ENCODE data around the gene EML1. TPM values are rescaled to one million over a fixed set of nuclear protein-coding genes. Genes with fewer than 3 reads are reported as not detected.

The EML1 gene
- total RNA-seq, 3 donors from 2014 or later (not counting 1 experiment from before 2014, with no cell fraction given): not detected

- H3K27ac ChIP-seq (ENCODE audit: low read length): no peak overlapping the region
- H3K4me3 ChIP-seq (ENCODE audit: low read length): no peak overlapping the region
- no peaks in the 10 kb centered on the region for H3K36me3 ChIP-seq (ENCODE audit: control insufficient read depth, insufficient read depth, low read length)
- intact Hi-C loops (cut with micrococcal nuclease): no loop called here
- peaks cover 18 to 30% of the 10 kb centered on the region in 2 donors for H3K27me3 Mint-ChIP-seq (ENCODE audit: low read depth in 2 of 2)
- H3K4me1 Mint-ChIP-seq: no peaks in the 10 kb centered on the region
- no peak for TF ChIP-seq CTCF (IDR thresholded peaks at IDR 0.05)
- H3K27ac Mint-ChIP-seq: no peak overlapping the region
- no peaks in the 10 kb centered on the region for H3K27me3 ChIP-seq (ENCODE audit: control insufficient read depth, insufficient read depth, low read length)
- H3K4me3 Mint-ChIP-seq: no peak overlapping the region
- no peak for ATAC-seq
- no peaks in the 10 kb centered on the region for H3K9me3 ChIP-seq (ENCODE audit: control insufficient read depth, insufficient read depth, low read length)
- no peak for DNase-seq
- 58% methylated on average over 10 of the region's 10 CpGs for WGBS (ENCODE audit: insufficient coverage)
- no peaks in the 10 kb centered on the region for H3K9me3 Mint-ChIP-seq
- no peaks in the 10 kb centered on the region for H3K36me3 Mint-ChIP-seq
- no peaks in the 10 kb centered on the region for H3K4me1 ChIP-seq (ENCODE audit: control insufficient read depth, insufficient read depth, low read length)
Observed at GRCh38 chr14:99745307-99745951, 47.8 kb upstream of the EML1 start.

GRCh38 chr14:99747167-99747566 is 46.0 kb upstream of the EML1 start:
- no peak for TF ChIP-seq CTCF (IDR thresholded peaks at IDR 0.05)
- ATAC-seq (no peak), DNase-seq (no peak)
- H3K4me1 Mint-ChIP-seq: no peaks in the 10 kb centered on the region
- H3K27ac Mint-ChIP-seq: no peak overlapping the region
- WGBS (ENCODE audit: insufficient coverage): 66% methylated on average over 7 of the region's 7 CpGs
- Histone ChIP-seq H3K27me3 (ENCODE audit: control insufficient read depth, insufficient read depth, low read length) (peaks cover 2% of the 10 kb centered on the region), H3K36me3 (ENCODE audit: control insufficient read depth, insufficient read depth, low read length) (no peaks in the 10 kb centered on the region), H3K4me1 (ENCODE audit: control insufficient read depth, insufficient read depth, low read length) (no peaks in the 10 kb centered on the region), H3K27ac (ENCODE audit: low read length) (no peak overlapping the region), H3K9me3 (ENCODE audit: control insufficient read depth, insufficient read depth, low read length) (no peaks in the 10 kb centered on the region), H3K4me3 (ENCODE audit: low read length) (no peak overlapping the region)
- H3K4me3 Mint-ChIP-seq: no peak overlapping the region
- intact Hi-C loops (cut with micrococcal nuclease): no loop called here
- H3K9me3 Mint-ChIP-seq: no peaks in the 10 kb centered on the region
- H3K36me3 Mint-ChIP-seq: no peaks in the 10 kb centered on the region
- peaks cover 26 to 39% of the 10 kb centered on the region in 2 donors for H3K27me3 Mint-ChIP-seq (ENCODE audit: low read depth in 2 of 2)

- intact Hi-C loops (cut with micrococcal nuclease): no loop called here
- WGBS (ENCODE audit: insufficient coverage): 88% methylated on average over 21 of the region's 22 CpGs
Observed at GRCh38 chr14:99747582-99748330, 45.5 kb upstream of the EML1 start.

More at GRCh38 chr14:99747582-99748330, 45.5 kb upstream of the EML1 start:
- no peaks in the 10 kb centered on the region for H3K36me3 Mint-ChIP-seq
- H3K27ac Mint-ChIP-seq: no peak overlapping the region
- no peak overlapping the region for H3K4me3 Mint-ChIP-seq
- peaks cover 26 to 42% of the 10 kb centered on the region in 2 donors for H3K27me3 Mint-ChIP-seq (ENCODE audit: low read depth in 2 of 2)
- TF ChIP-seq CTCF (IDR thresholded peaks at IDR 0.05): no peak
- peaks cover 4% of the 10 kb centered on the region for H3K27me3 ChIP-seq (ENCODE audit: control insufficient read depth, insufficient read depth, low read length)
- no peak for DNase-seq
- no peak overlapping the region for H3K4me3 ChIP-seq (ENCODE audit: low read length)
- H3K27ac ChIP-seq (ENCODE audit: low read length): no peak overlapping the region
- H3K9me3 Mint-ChIP-seq: no peaks in the 10 kb centered on the region
- peaks cover 4% of the 10 kb centered on the region for H3K4me1 ChIP-seq (ENCODE audit: control insufficient read depth, insufficient read depth, low read length)
- ATAC-seq: no peak
- H3K9me3 ChIP-seq (ENCODE audit: control insufficient read depth, insufficient read depth, low read length): no peaks in the 10 kb centered on the region
- H3K36me3 ChIP-seq (ENCODE audit: control insufficient read depth, insufficient read depth, low read length): no peaks in the 10 kb centered on the region
- H3K4me1 Mint-ChIP-seq: no peaks in the 10 kb centered on the region

All from natural killer cell (primary cell).